Subcutaneous adipose tissue (tissue), 4 donors: ENCODE measurements around the gene CCNF. TPM values are rescaled to one million over a fixed set of nuclear protein-coding genes. Genes with fewer than 3 reads are reported as not detected.

Experiments
- total RNA-seq, 4 donors: library from RNA; depleted of rRNA; stranded (reverse); fragments of >200 nt; gene quantifications; one replicate each; pipeline ENCODE4 v1.1.0, GENCODE V29; 2016
- TF ChIP-seq, protein P1 (sequence below): fragments of 450-650 bp; IDR thresholded peaks from one replicate; pipeline ENCODE4 v1.5.1; 2016; ENCODE audit warnings: low read depth, mild to moderate bottlenecking, control low read depth, antibody characterized with exemption, moderate library complexity

CCNF gene
- total RNA-seq, 4 donors from 2014 or later = 1.8 to 5.1 (median 2.0) TPM

DNA sequence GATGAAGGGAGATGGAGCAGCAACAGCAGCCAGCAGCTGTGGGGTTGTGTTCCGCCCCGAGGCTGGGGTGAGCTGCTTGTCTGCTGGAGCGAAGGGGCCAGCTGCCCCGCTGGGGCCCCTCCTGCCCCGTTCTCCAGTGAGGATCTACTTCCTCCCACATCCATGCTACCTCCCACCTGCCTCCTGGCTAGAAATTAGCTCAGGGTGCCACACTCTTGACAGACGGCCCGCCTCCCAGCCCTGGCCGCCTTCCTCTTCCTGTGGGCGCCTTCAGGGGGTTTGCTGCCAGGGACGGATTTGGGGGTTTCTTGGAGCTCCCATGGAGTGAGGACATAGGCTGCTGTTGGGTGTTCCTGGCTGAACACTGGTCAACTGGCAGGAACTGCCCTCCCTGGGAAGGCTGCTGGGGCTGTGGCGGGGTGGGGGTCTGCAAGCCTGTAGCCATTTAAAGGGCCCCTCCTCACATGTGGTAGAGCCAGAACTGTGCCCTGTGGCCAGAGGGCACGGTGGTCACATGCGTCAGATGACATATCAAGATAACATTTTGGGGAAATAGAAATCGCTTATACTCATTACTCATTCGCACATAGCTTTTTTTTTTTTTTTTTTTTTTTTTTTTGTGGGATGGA is 58.8 kb downstream of the CCNF start:
- TF ChIP-seq, protein P1, sequence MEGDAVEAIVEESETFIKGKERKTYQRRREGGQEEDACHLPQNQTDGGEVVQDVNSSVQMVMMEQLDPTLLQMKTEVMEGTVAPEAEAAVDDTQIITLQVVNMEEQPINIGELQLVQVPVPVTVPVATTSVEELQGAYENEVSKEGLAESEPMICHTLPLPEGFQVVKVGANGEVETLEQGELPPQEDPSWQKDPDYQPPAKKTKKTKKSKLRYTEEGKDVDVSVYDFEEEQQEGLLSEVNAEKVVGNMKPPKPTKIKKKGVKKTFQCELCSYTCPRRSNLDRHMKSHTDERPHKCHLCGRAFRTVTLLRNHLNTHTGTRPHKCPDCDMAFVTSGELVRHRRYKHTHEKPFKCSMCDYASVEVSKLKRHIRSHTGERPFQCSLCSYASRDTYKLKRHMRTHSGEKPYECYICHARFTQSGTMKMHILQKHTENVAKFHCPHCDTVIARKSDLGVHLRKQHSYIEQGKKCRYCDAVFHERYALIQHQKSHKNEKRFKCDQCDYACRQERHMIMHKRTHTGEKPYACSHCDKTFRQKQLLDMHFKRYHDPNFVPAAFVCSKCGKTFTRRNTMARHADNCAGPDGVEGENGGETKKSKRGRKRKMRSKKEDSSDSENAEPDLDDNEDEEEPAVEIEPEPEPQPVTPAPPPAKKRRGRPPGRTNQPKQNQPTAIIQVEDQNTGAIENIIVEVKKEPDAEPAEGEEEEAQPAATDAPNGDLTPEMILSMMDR = no peak

DNA sequence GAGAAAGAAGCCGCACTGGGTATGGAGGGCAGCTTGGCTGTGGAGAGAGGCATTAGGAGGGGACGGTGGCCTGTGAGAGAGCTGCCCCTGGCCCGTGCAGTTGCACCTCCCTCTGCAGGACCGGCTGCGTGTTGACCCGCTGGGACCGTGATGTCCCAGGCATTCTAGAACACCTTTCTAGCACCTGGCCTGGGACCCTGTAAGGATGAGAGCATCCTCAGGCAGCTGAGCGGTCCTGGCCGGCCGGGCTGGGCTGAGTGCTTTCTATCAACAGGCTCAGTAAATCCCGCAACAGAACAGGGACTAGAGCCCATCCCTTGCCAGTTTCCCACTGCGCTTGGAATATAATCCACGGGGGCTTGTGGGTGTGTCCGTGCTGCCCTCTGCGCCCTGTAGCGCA is 60.3 kb downstream of the CCNF start:
- TF ChIP-seq, protein P1 = no peak

DNA sequence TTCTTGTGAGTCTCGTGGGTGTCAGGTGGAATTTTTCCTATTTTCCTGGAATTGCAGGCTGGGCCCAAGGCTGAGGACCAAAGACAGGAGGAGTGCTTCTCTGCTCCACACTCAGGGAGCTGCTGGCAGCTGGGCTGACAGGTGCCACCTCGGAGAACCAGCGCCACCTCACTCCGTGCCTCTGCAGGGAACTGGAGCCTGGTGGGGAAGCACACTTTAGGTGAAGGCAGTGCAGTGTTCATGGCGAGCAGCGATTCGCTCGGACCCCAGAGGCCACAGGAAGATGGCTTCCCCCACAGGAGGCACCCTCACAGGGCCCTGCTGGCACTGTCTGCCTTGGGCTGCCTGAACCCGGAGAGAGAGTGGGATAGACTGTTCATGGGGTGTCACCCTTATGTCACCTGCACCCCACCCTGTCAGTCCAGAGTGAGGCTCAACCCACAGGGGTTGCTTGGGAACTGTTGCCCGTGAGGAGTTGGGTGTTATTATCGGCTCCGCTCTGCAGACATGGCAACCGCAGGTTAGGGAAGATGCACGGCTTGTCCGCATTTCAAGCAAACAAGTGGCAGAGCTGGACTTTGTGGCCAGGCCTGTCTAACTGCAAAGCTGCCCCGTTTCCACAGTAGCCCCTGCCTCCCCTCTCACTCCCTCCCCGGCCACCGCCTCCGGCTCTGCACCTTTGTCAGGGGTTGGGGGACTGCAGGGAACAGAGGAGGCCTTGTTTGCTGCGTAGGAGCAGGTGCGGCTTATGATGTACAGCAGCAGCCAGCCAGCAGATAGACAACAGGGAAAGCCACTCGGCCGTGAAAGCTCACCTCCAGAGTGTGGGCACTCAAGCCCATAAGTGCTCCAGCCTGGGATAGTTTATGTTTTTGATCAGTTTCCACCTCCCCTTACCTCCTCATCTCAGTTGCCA is 61.2 kb downstream of the CCNF start:
- TF ChIP-seq, protein P1 = no peak

DNA sequence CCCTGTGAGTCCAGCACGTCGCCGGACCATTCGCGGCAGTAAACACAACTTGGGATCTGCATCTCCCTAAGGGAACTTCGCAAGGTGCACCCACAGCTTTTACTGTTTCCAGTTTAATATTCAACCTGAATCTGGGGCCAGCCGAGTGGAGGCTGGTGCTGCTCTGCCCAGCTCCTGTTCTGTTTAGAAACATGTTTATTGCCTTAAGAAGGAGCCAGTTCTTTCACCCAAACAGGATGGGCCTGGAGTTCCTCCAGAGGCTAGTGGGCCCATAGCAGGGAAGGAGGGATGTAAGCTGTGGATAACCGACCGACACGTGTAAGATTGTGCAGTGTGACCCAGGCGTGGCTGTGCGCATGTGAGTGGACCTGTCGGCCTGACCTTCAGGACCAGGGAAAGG is 63.0 kb downstream of the CCNF start:
- TF ChIP-seq, protein P1 = no peak

DNA sequence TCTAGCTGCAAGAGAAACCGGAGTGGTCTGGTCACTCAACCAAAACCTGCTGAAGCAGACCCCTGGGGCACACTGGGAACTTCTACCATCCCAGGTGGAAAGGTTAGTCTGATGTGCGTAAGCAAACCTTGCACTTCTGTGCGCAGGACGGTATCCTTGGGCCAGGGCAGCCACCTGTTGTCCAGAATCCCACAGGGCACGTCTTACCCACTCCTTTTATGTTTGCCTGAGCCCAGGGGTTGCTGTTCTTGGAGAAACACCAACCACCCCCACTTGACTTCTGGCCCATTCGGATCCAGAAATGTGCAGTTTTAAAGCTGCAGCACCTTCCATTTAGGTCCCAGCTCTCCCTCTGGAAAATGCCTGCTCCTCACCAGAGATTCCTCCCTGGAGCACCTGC is 64.4 kb downstream of the CCNF start:
- TF ChIP-seq, protein P1 = no peak

DNA sequence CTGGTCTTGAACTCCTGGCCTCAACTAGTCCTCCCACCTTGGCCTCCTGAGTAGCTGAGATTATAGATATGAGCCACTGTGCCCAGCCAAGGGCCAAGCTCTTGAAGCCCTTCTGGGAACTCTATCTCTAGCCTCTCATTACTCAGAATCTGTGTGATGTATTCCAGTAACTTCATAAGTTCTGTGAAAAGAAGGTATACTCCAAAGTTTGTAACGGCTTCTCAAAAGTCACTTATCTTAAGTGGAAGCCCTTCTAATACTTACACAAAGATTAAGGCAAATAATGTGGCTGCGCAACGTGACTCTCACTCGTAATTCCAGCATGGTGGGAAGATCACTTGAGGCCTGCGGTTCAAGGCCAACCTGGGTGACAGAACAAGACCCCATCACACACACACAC is 65.4 kb downstream of the CCNF start:
- TF ChIP-seq, protein P1 = no peak

DNA sequence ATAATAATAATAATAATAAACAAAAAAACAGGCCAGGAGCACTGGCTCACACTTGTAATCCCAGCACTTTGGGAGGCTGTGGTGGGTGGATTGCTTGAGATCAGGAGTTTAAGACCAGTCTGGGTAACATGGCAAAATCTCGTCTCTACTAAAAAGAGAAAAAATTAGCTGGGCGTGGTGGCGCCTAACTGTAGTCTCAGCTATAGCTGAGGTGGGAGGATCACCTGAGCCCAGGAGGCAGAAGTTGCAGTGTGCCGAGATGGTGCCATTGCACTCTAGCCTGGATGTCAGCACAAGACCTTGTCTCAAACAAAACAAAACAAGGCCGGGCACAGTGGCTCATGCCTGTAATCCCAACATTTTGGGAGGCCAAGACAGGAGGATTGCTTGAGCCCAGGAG is 65.8 kb downstream of the CCNF start:
- TF ChIP-seq, protein P1 = no peak
